HG03558 (cell line): Measurements from ENCODE around the gene PYGL.
A peak's percentile ranks its signal among the peaks of the same experiment; 100 is the strongest.

ENCODE experiments used
- ATAC-seq: cut with Tn5 transposase; IDR thresholded peaks from one replicate; pipeline ENCODE4 v1.9.1; 2021; ENCODE audit warnings: moderate number of reproducible peaks; ENCODE audit not compliant: unreplicated experiment; ENCODE audit errors: extremely low read depth

The PYGL gene

GRCh38 chr14:50882932-50883826, 61.1 kb downstream of the PYGL start:
- no peak for ATAC-seq

GRCh38 chr14:50875359-50876070, 68.8 kb downstream of the PYGL start:
- ATAC-seq: peak; percentile 78

- no peak for ATAC-seq
Observed at GRCh38 chr14:50874757-50875156, 69.5 kb downstream of the PYGL start.

GRCh38 chr14:50871914-50872732, 72.2 kb downstream of the PYGL start, which contains the start of gene ABHD12B:
ABHD12B (plus strand) TSS chr14:50872053; CDS start chr14:50872175, 122 bp downstream.
- ATAC-seq: no peak

- ATAC-seq: no peak
Observed at GRCh38 chr14:50871228-50871627, 73.1 kb downstream of the PYGL start.

- no peak for ATAC-seq
Observed at GRCh38 chr14:50865391-50866076, 78.7 kb downstream of the PYGL start.

GRCh38 chr14:50864946-50865345, 79.3 kb downstream of the PYGL start:
- ATAC-seq: no peak

- ATAC-seq: no peak
Observed at GRCh38 chr14:50864237-50864636, 80.0 kb downstream of the PYGL start.

GRCh38 chr14:50862036-50862570, 82.2 kb downstream of the PYGL start:
- no peak for ATAC-seq

- ATAC-seq: no peak
Observed at GRCh38 chr14:50860478-50861086, 83.7 kb downstream of the PYGL start.

- peak; percentile 11 for ATAC-seq
Observed at GRCh38 chr14:50859296-50859624, 85.0 kb downstream of the PYGL start.

- ATAC-seq: no peak
Observed at GRCh38 chr14:50856660-50857059, 87.6 kb downstream of the PYGL start.

- ATAC-seq: no peak
Observed at GRCh38 chr14:50855558-50855957, 88.7 kb downstream of the PYGL start.
